Measurements from ENCODE around the gene HOXC11.

- no peak for TF ChIP-seq POLR2AphosphoS5 (IDR thresholded peaks at IDR 0.05; ENCODE audit: low read depth, low read length)
- TF ChIP-seq POLR2A (IDR thresholded peaks at IDR 0.05; ENCODE audit: low read depth, low read length): no peak
- TF ChIP-seq TAF1 (IDR thresholded peaks at IDR 0.05; ENCODE audit: low read depth, low read length): no peak
- no peak for TF ChIP-seq SPI1 (IDR thresholded peaks at IDR 0.05; ENCODE audit: low read depth, low read length)
- TF ChIP-seq POU2F2 (IDR thresholded peaks at IDR 0.05; ENCODE audit: low read depth, low read length): no peak
- TF ChIP-seq PAX5 (IDR thresholded peaks at IDR 0.05; ENCODE audit: insufficient read depth, low read length, severe bottlenecking): no peak
Measured at GRCh38 chr12:54005531-54005852, 32.6 kb downstream of the HOXC11 start.
